ENCODE data around the gene HIF3A.

The HIF3A gene

GRCh38 chr19:46384396-46384795 is 87.6 kb downstream of the HIF3A start:
- no peak for FAIRE-seq
- no peak for DNase-seq (ENCODE audit: insufficient read length, low spot score)
- TF ChIP-seq POLR2A (IDR thresholded peaks at IDR 0.05; ENCODE audit: low read depth, low read length): no peak

DNA sequence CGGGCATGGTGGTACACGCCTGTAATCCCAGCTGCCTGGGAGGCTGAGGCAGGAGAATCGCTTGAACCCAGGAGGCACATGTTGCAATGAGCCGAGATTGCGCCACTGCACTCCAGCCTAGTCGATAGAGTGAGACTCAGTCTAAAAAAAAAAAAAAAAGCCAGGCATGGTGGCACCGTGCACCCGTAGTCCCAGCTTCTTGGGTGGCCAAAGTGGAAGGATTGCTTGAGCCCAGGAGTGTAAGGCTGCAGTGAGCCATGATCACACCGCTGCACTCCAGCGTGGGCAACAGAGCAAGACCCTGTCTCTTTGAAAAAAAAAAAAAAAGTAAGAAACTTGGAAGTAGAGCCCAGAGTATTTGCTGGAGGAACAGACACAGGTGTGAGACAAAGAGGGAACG is 88.8 kb downstream of the HIF3A start:
- DNase-seq (ENCODE audit: insufficient read length, low spot score) (no peak), FAIRE-seq (no peak)
- no peak for TF ChIP-seq POLR2A (IDR thresholded peaks at IDR 0.05; ENCODE audit: low read depth, low read length)

DNA sequence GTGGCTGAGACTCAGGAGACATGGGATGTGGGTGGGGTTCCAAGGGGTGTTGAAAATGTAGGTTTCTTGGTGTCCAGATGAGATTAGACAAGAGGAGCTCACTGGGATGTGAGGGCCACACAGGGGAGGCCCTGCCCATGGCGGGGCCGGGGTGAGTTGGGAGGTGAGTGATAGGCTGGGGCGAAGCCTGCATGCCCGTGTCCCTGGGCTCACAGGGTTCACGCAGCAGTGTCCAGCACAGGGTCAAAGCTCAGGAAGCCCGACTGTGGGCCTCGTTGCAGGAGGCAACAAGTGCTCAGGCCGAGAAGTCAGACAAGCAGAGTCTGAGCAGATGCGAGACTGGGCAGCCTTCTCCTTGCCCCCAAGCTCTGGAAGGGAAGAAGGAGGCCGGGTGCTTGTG is 89.3 kb downstream of the HIF3A start:
- no peak for FAIRE-seq
- no peak for TF ChIP-seq POLR2A (IDR thresholded peaks at IDR 0.05; ENCODE audit: low read depth, low read length)
- DNase-seq (ENCODE audit: insufficient read length, low spot score): no peak

GRCh38 chr19:46386996-46387712 is 90.3 kb downstream of the HIF3A start:
- no peak for FAIRE-seq
- TF ChIP-seq POLR2A (IDR thresholded peaks at IDR 0.05; ENCODE audit: low read depth, low read length): no peak
- no peak for DNase-seq (ENCODE audit: insufficient read length, low spot score)

DNA sequence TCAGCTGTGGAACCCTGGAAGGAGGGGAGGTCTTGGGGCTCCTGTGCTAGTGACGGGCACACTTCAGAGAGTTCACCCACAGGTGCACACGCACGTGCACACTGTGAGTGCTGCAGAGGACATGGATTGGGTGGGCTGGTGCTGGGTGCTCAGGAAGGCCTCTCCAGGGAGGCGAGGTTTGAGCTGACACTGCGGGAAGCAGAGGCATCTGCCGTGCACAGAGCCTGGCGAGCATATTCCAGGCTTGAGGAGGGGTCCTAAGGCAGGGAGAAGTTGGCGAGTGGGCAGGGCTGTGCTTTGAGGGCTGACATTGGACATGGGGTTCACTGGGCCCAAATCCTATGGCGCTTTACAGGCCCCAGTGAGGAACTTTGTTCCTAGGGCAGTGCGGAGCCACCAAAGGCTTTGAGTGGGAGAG is 90.9 kb downstream of the HIF3A start:
- TF ChIP-seq POLR2A (IDR thresholded peaks at IDR 0.05; ENCODE audit: low read depth, low read length): no peak
- FAIRE-seq (no peak), DNase-seq (ENCODE audit: insufficient read length, low spot score) (no peak)

- TF ChIP-seq POLR2A (IDR thresholded peaks at IDR 0.05; ENCODE audit: low read depth, low read length): no peak
- no peak for FAIRE-seq
- no peak for DNase-seq (ENCODE audit: insufficient read length, low spot score)
Measured at GRCh38 chr19:46388311-46389095, 91.7 kb downstream of the HIF3A start.

GRCh38 chr19:46390121-46390858 is 93.4 kb downstream of the HIF3A start:
- no peak for TF ChIP-seq POLR2A (IDR thresholded peaks at IDR 0.05; ENCODE audit: low read depth, low read length)
- DNase-seq (ENCODE audit: insufficient read length, low spot score) (no peak), FAIRE-seq (no peak)

GRCh38 chr19:46390866-46391265 is 94.0 kb downstream of the HIF3A start:
- TF ChIP-seq POLR2A (IDR thresholded peaks at IDR 0.05; ENCODE audit: low read depth, low read length): no peak
- FAIRE-seq (no peak), DNase-seq (ENCODE audit: insufficient read length, low spot score) (no peak)

- TF ChIP-seq POLR2A (IDR thresholded peaks at IDR 0.05; ENCODE audit: low read depth, low read length): no peak
- no peak for DNase-seq (ENCODE audit: insufficient read length, low spot score)
- no peak for FAIRE-seq
Measured at GRCh38 chr19:46391296-46392251, 94.7 kb downstream of the HIF3A start.

DNA sequence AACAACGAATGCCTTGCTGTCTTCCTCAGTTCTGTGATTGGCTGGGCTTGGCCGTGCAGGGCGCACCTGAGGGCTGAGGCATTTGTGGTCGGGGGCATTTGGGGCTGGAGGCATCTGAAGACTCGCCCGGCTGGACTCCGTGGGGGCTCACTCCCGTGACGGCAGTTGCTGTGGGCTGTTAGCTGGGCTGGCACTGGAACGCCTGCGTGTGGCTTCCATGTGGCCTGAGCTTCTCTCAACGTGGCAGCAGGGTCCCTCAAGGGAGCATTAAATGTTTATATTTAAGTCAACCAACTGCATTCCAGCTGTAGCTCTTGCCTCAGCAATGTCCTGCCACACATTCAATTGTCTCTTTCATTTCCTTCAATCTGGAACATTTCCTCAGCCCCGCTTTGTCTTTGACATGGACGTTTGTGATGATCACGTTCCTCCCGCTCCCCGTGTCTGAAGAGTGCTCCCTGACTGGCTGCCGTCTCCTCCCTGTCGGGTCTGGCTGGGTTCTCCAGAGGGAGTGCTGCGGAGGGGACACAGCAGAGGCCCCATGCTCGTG is 95.5 kb downstream of the HIF3A start:
- DNase-seq (ENCODE audit: insufficient read length, low spot score) (no peak), FAIRE-seq (no peak)
- TF ChIP-seq POLR2A (IDR thresholded peaks at IDR 0.05; ENCODE audit: low read depth, low read length): no peak

- TF ChIP-seq POLR2A (IDR thresholded peaks at IDR 0.05; ENCODE audit: low read depth, low read length): no peak
- FAIRE-seq (no peak), DNase-seq (ENCODE audit: insufficient read length, low spot score) (no peak)
Measured at GRCh38 chr19:46392837-46393236, 96.0 kb downstream of the HIF3A start.

Measured in H54 (cell line).